RWPE2 (cell line): ENCODE results near the gene ACTL8.
A peak's percentile ranks its signal among the peaks of the same experiment; 100 is the strongest.

Experiments used
- ATAC-seq: fragments of 200-7000 bp; cut with Tn5 transposase; 3 replicates; pipeline ENCODE4 v1.9.1; 2021; ENCODE audit warnings: low read depth
- DNase-seq: peaks from one replicate; pipeline ENCODE4 v3.0.0-alpha.2; 2020; ENCODE audit warnings: low spot score
- H3K27ac ChIP-seq: fragments of 450-650 bp; 2 replicates; pipeline ENCODE4 v1.5.1; 2017; ENCODE audit warnings: mild to moderate bottlenecking; ENCODE audit not compliant: poor library complexity, severe bottlenecking
- H3K27me3 ChIP-seq: fragments of 250-450 bp; sonication (Bioruptor Pico); 2 replicates; pipeline ENCODE4 v1.5.1; 2021; ENCODE audit warnings: mild to moderate bottlenecking, moderate library complexity; ENCODE audit not compliant: insufficient read depth, poor library complexity, severe bottlenecking
- H3K36me3 ChIP-seq: fragments of 250-450 bp; sonication (Bioruptor Pico); 2 replicates; pipeline ENCODE4 v1.5.1; 2020; ENCODE audit warnings: low read depth, mild to moderate bottlenecking, moderate library complexity
- H3K4me1 ChIP-seq: fragments of 250-450 bp; sonication (Bioruptor Pico); 2 replicates; pipeline ENCODE4 v1.5.1; 2021; ENCODE audit warnings: mild to moderate bottlenecking, moderate library complexity; ENCODE audit not compliant: insufficient read depth, poor library complexity, severe bottlenecking
- H3K4me3 ChIP-seq: fragments of 250-450 bp; sonication (Bioruptor Pico); 2 replicates; pipeline ENCODE4 v1.5.1; 2021; ENCODE audit warnings: mild to moderate bottlenecking, moderate library complexity; ENCODE audit not compliant: severe bottlenecking
- H3K9me3 ChIP-seq: fragments of 250-450 bp; sonication (Bioruptor Pico); 2 replicates; pipeline ENCODE4 v1.5.1; 2021; ENCODE audit warnings: mild to moderate bottlenecking, moderate library complexity; ENCODE audit not compliant: severe bottlenecking
- CTCF ChIP-seq: fragments of 450-650 bp; IDR thresholded peaks from one replicate; pipeline ENCODE4 v1.5.1; 2017; ENCODE audit warnings: mild to moderate bottlenecking, moderate library complexity; ENCODE audit not compliant: poor library complexity, severe bottlenecking

The ACTL8 gene

GRCh38 chr1:17728123-17728712 is 26.9 kb upstream of the ACTL8 start:
- ATAC-seq (no peak), DNase-seq (no peak)
- Histone ChIP-seq H3K9me3 (no peaks in the 10 kb centered on the region), H3K27ac (no peak overlapping the region), H3K36me3 (no peaks in the 10 kb centered on the region), H3K4me3 (no peak overlapping the region), H3K27me3 (no peaks in the 10 kb centered on the region), H3K4me1 (no peaks in the 10 kb centered on the region)
- no peak for TF ChIP-seq CTCF

GRCh38 chr1:17729248-17729647 is 25.9 kb upstream of the ACTL8 start:
- Histone ChIP-seq H3K36me3 (no peaks in the 10 kb centered on the region), H3K9me3 (no peaks in the 10 kb centered on the region), H3K4me3 (no peak overlapping the region), H3K27me3 (no peaks in the 10 kb centered on the region), H3K27ac (no peak overlapping the region), H3K4me1 (no peaks in the 10 kb centered on the region)
- DNase-seq: no peak
- TF ChIP-seq CTCF: no peak
- ATAC-seq: no peak

GRCh38 chr1:17729909-17730308 is 25.2 kb upstream of the ACTL8 start:
- Histone ChIP-seq H3K36me3 (no peaks in the 10 kb centered on the region), H3K4me1 (no peaks in the 10 kb centered on the region), H3K27me3 (no peaks in the 10 kb centered on the region), H3K9me3 (no peaks in the 10 kb centered on the region), H3K27ac (no peak overlapping the region), H3K4me3 (no peak overlapping the region)
- no peak for TF ChIP-seq CTCF
- DNase-seq (no peak), ATAC-seq (no peak)

GRCh38 chr1:17731460-17731859 is 23.7 kb upstream of the ACTL8 start:
- no peak for TF ChIP-seq CTCF
- H3K4me1 ChIP-seq: no peaks in the 10 kb centered on the region
- H3K9me3 ChIP-seq: no peaks in the 10 kb centered on the region
- H3K27me3 ChIP-seq: no peaks in the 10 kb centered on the region
- DNase-seq (no peak), ATAC-seq (no peak)
- no peak overlapping the region for H3K27ac ChIP-seq
- no peak overlapping the region for H3K4me3 ChIP-seq
- no peaks in the 10 kb centered on the region for H3K36me3 ChIP-seq

- Histone ChIP-seq H3K36me3 (no peaks in the 10 kb centered on the region), H3K4me3 (no peak overlapping the region), H3K27ac (no peak overlapping the region), H3K27me3 (no peaks in the 10 kb centered on the region), H3K9me3 (no peaks in the 10 kb centered on the region), H3K4me1 (no peaks in the 10 kb centered on the region)
- DNase-seq (no peak), ATAC-seq (peak; percentile 59; the same call in 1 of the 3 replicates)
- TF ChIP-seq CTCF: no peak
Observed at GRCh38 chr1:17732475-17732874, 22.7 kb upstream of the ACTL8 start.
